22Rv1 (cell line): ENCODE measurements around the gene CSF3.

ENCODE experiments used
- ZFX ChIP-seq: fragments of 450-650 bp; IDR thresholded peaks from 2 replicates; pipeline ENCODE4 v1.6.1; 2017; ENCODE audit warnings: antibody characterized with exemption, borderline replicate concordance
- TF ChIP-seq, protein P1 (sequence below): fragments of 450-650 bp; IDR thresholded peaks from 2 replicates; pipeline ENCODE4 v1.5.1; 2017; ENCODE audit warnings: mild to moderate bottlenecking

DNA sequence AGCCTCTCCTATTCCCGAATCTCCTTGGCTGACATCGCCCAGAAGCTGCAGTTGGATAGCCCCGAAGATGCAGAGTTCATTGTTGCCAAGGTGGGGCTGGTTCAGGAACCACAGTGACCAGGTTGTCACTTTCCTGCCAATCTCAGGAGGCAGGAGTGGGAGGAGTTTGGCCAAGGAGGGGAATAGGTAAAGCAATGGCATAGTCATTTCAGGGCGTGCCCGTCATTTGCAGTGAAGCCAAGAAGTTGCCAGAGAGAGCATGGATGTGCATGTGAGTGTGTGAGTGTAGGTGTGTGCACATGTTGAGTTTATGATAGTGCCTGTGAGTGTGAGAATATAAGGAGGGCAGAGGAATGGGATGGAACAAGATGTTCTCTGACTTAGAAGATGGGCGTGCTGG is 19.8 kb upstream of the CSF3 start:
- TF ChIP-seq, protein P1, sequence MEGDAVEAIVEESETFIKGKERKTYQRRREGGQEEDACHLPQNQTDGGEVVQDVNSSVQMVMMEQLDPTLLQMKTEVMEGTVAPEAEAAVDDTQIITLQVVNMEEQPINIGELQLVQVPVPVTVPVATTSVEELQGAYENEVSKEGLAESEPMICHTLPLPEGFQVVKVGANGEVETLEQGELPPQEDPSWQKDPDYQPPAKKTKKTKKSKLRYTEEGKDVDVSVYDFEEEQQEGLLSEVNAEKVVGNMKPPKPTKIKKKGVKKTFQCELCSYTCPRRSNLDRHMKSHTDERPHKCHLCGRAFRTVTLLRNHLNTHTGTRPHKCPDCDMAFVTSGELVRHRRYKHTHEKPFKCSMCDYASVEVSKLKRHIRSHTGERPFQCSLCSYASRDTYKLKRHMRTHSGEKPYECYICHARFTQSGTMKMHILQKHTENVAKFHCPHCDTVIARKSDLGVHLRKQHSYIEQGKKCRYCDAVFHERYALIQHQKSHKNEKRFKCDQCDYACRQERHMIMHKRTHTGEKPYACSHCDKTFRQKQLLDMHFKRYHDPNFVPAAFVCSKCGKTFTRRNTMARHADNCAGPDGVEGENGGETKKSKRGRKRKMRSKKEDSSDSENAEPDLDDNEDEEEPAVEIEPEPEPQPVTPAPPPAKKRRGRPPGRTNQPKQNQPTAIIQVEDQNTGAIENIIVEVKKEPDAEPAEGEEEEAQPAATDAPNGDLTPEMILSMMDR = no peak
- no peak for TF ChIP-seq ZFX
